ENCODE measurements around the gene IFI27L2. TPM values are rescaled to one million over a fixed set of nuclear protein-coding genes. Genes with fewer than 3 reads are reported as not detected.

IFI27L2 gene
- total RNA-seq, 1 donor from 2014 or later, result 14.1 TPM

DNA sequence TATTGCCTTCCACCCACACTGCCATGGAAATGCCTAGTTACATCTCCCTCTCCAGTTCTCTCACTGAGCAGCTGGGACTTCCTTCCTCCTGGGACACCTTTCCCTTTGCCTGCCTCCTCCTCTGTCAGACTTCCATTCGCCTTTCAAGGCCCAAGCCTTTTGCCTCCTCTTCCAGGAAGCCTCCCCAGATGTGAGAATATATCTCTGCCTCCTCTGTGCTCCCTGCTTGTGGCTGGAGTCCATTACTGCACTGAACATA, 3.1 kb downstream of the IFI27L2 start:
- Histone ChIP-seq H3K4me3 (ENCODE audit: low read length in 3 of 3) (no peak overlapping the region), H3K9me3 (ENCODE audit: control insufficient read depth in 3 of 3, low read length in 3 of 3) (no peaks in the 10 kb centered on the region), H3K27ac (ENCODE audit: low read depth, low read length) (no peak overlapping the region), H3K4me1 (ENCODE audit: control insufficient read depth in 3 of 3, insufficient read depth in 3 of 3, low read length in 3 of 3) (peaks cover 0 to 14% (median 8%) of the 10 kb centered on the region in 3 donors), H3K27me3 (ENCODE audit: control insufficient read depth in 3 of 3, insufficient read depth in 3 of 3, low read length in 3 of 3) (peaks cover 0 to 8% (median 0%) of the 10 kb centered on the region in 3 donors), H3K36me3 (ENCODE audit: control insufficient read depth in 3 of 3, insufficient read depth in 3 of 3, low read length in 3 of 3) (no peaks in the 10 kb centered on the region), H3K9ac (ENCODE audit: low read depth in 1 of 3, low read length in 3 of 3) (no peak overlapping the region)

DNA sequence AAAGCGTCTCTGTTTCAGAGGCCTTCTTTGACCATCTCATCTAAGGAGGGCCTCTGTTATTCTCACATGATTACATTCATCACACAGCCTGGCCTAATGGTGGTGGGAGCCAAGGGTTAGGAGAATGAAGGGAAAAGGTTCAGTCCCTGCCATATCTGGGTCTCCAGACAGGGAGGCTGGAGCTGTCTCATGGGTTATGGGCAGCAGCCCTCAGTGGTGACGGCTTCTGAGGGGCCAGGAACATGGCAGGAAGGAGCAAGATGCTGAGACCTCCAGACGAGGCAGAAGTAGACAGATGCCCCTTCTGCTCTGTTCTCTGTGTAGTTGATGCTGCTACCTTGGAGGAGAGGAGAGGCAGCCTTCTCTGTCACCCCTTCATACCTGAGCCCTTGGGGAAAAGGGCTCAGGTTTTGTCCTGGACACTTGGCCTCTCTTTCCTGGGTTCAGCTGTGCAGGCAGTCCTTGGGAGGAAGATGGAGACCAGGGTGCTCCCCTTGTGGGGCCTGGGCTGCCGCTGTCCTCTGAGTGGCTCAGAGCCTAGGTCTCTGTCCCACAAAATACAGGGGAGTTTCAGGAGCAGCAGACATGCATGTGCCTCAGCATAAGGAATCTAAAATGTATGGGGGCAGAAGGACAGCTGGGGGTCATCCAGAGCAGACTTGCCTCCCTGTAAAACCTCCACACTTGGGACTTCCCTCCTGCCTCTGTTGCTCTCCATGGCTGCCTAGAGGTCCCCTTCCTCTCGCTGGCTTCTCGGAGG, 3.6 kb downstream of the IFI27L2 start:
- H3K27ac ChIP-seq (ENCODE audit: low read depth, low read length), result no peak overlapping the region
- H3K9ac ChIP-seq (ENCODE audit: low read depth in 1 of 3, low read length in 3 of 3), result no peak overlapping the region
- no peak overlapping the region for H3K4me3 ChIP-seq (ENCODE audit: low read length in 3 of 3)
- peaks cover 0 to 14% (median 8%) of the 10 kb centered on the region in 3 donors for H3K4me1 ChIP-seq (ENCODE audit: control insufficient read depth in 3 of 3, insufficient read depth in 3 of 3, low read length in 3 of 3)
- H3K9me3 ChIP-seq (ENCODE audit: control insufficient read depth in 3 of 3, low read length in 3 of 3), result peaks cover 0 to 2% (median 0%) of the 10 kb centered on the region in 3 donors
- peaks cover 0 to 8% (median 0%) of the 10 kb centered on the region in 3 donors for H3K27me3 ChIP-seq (ENCODE audit: control insufficient read depth in 3 of 3, insufficient read depth in 3 of 3, low read length in 3 of 3)
- H3K36me3 ChIP-seq (ENCODE audit: control insufficient read depth in 3 of 3, insufficient read depth in 3 of 3, low read length in 3 of 3), result no peaks in the 10 kb centered on the region

DNA sequence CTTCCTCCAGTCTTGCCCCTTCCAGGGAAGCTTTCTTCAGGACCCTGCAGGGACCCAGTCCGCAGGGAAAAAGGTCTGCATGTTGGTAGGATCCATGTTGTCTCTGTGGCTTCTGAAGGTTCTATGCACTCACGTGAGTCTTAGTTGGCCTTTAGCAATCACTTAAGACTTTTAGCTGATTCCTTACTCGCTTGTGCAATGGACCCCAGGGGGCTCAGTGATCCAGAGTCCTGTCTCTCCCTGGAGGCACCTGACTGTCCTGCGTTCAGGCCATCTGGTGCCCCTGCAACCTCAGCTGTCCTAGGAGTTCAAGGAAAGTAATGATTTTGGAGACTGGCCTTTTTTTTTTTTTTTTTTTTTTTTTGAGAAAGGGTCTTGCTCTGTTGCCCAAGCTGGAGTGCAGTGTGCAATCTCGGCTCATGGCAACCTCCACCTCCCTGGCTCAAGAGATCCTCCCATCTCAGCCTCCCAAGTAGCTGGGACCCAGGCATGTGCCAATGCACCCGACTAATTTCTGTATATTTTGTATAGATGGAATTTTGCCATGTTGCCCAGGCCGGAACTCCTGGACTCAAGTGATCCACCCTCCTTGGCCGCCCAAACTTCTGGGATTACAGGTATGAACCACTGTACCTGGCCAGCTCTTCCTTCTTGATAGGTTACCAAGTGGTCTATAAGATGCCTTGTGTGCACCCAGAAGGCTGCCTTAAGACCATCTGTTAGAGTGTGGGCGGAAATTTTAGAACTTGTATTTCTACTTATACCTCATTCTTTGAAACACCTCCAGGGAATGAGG, 4.6 kb downstream of the IFI27L2 start:
- H3K27ac ChIP-seq (ENCODE audit: low read depth, low read length), result no peak overlapping the region
- H3K36me3 ChIP-seq (ENCODE audit: control insufficient read depth in 3 of 3, insufficient read depth in 3 of 3, low read length in 3 of 3), result no peaks in the 10 kb centered on the region
- peaks cover 0 to 5% (median 0%) of the 10 kb centered on the region in 3 donors for H3K27me3 ChIP-seq (ENCODE audit: control insufficient read depth in 3 of 3, insufficient read depth in 3 of 3, low read length in 3 of 3)
- peaks cover 0 to 8% (median 0%) of the 10 kb centered on the region in 3 donors for H3K9me3 ChIP-seq (ENCODE audit: control insufficient read depth in 3 of 3, low read length in 3 of 3)
- H3K4me3 ChIP-seq (ENCODE audit: low read length in 3 of 3), result no peak overlapping the region
- peaks cover 0 to 8% (median 6%) of the 10 kb centered on the region in 3 donors for H3K4me1 ChIP-seq (ENCODE audit: control insufficient read depth in 3 of 3, insufficient read depth in 3 of 3, low read length in 3 of 3)
- no peak overlapping the region for H3K9ac ChIP-seq (ENCODE audit: low read depth in 1 of 3, low read length in 3 of 3)

GRCh38 chr14:94123868-94124267, 5.5 kb downstream of the IFI27L2 start:
- Histone ChIP-seq H3K27me3 (ENCODE audit: control insufficient read depth in 3 of 3, insufficient read depth in 3 of 3, low read length in 3 of 3) (peaks cover 0 to 5% (median 0%) of the 10 kb centered on the region in 3 donors), H3K9ac (ENCODE audit: low read depth in 1 of 3, low read length in 3 of 3) (no peak overlapping the region), H3K9me3 (ENCODE audit: control insufficient read depth in 3 of 3, low read length in 3 of 3) (peaks cover 6 to 15% (median 6%) of the 10 kb centered on the region in 3 donors), H3K27ac (ENCODE audit: low read depth, low read length) (no peak overlapping the region), H3K4me3 (ENCODE audit: low read length in 3 of 3) (no peak overlapping the region), H3K4me1 (ENCODE audit: control insufficient read depth in 3 of 3, insufficient read depth in 3 of 3, low read length in 3 of 3) (peaks cover 0 to 5% (median 2%) of the 10 kb centered on the region in 3 donors), H3K36me3 (ENCODE audit: control insufficient read depth in 3 of 3, insufficient read depth in 3 of 3, low read length in 3 of 3) (no peaks in the 10 kb centered on the region)

DNA sequence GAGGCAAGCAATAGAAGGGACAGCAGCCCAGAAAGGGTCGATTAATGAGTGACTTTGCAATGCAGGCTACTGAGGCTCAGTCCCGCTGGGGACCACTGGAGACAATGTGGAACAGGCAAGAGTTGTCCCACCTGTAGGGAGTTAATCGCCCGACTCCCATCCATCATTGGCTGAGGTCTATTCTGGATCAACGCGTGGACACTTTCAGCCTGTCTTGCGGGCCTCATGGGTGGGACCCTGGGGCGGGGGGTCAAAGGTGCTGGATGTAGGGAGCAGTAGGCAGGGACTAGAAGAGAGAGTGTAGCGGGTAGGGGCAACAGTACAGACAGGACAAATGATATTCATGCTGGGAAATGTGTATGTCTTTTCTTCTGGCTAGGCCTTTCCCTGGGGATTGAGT, 6.1 kb downstream of the IFI27L2 start:
- Histone ChIP-seq H3K36me3 (ENCODE audit: control insufficient read depth in 3 of 3, insufficient read depth in 3 of 3, low read length in 3 of 3) (no peaks in the 10 kb centered on the region), H3K27ac (ENCODE audit: low read depth, low read length) (no peak overlapping the region), H3K9ac (ENCODE audit: low read depth in 1 of 3, low read length in 3 of 3) (no peak overlapping the region), H3K27me3 (ENCODE audit: control insufficient read depth in 3 of 3, insufficient read depth in 3 of 3, low read length in 3 of 3) (peaks cover 0 to 2% (median 0%) of the 10 kb centered on the region in 3 donors), H3K9me3 (ENCODE audit: control insufficient read depth in 3 of 3, low read length in 3 of 3) (peaks cover 6 to 15% (median 6%) of the 10 kb centered on the region in 3 donors), H3K4me1 (ENCODE audit: control insufficient read depth in 3 of 3, insufficient read depth in 3 of 3, low read length in 3 of 3) (peaks cover 0 to 1% (median 0%) of the 10 kb centered on the region in 3 donors), H3K4me3 (ENCODE audit: low read length in 3 of 3) (no peak overlapping the region)

DNA sequence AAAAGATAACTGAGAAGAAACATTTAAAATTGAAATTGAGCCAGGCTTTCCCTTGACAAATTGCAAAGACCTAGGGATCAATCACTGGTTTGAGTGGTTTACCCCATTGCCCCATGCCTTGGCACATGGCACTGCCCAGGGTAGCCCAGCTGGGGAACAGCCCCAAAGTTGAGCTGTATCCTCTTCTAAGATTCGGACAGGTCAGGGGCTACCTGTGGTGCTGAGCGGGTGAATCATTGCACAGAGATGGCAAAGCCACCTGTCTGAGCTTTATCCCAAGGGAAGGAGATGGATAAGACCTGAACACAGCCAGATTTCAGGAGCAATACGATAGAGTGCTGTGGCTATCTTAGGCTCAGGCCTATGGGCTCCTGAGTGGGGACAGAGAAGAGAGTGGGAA, 7.0 kb downstream of the IFI27L2 start:
- no peak overlapping the region for H3K9ac ChIP-seq (ENCODE audit: low read depth in 1 of 3, low read length in 3 of 3)
- no peak overlapping the region for H3K27ac ChIP-seq (ENCODE audit: low read depth, low read length)
- H3K27me3 ChIP-seq (ENCODE audit: control insufficient read depth in 3 of 3, insufficient read depth in 3 of 3, low read length in 3 of 3), result no peaks in the 10 kb centered on the region
- H3K4me3 ChIP-seq (ENCODE audit: low read length in 3 of 3), result no peak overlapping the region
- H3K4me1 ChIP-seq (ENCODE audit: control insufficient read depth in 3 of 3, insufficient read depth in 3 of 3, low read length in 3 of 3), result no peaks in the 10 kb centered on the region
- H3K36me3 ChIP-seq (ENCODE audit: control insufficient read depth in 3 of 3, insufficient read depth in 3 of 3, low read length in 3 of 3), result no peaks in the 10 kb centered on the region
- H3K9me3 ChIP-seq (ENCODE audit: control insufficient read depth in 3 of 3, low read length in 3 of 3), result peaks cover 6 to 15% (median 6%) of the 10 kb centered on the region in 3 donors

GRCh38 chr14:94121485-94121884, 7.9 kb downstream of the IFI27L2 start:
- H3K4me1 ChIP-seq (ENCODE audit: control insufficient read depth in 3 of 3, insufficient read depth in 3 of 3, low read length in 3 of 3), result no peaks in the 10 kb centered on the region
- no peak overlapping the region for H3K27ac ChIP-seq (ENCODE audit: low read depth, low read length)
- no peaks in the 10 kb centered on the region for H3K36me3 ChIP-seq (ENCODE audit: control insufficient read depth in 3 of 3, insufficient read depth in 3 of 3, low read length in 3 of 3)
- peaks cover 6 to 15% (median 6%) of the 10 kb centered on the region in 3 donors for H3K9me3 ChIP-seq (ENCODE audit: control insufficient read depth in 3 of 3, low read length in 3 of 3)
- no peak overlapping the region for H3K4me3 ChIP-seq (ENCODE audit: low read length in 3 of 3)
- no peaks in the 10 kb centered on the region for H3K27me3 ChIP-seq (ENCODE audit: control insufficient read depth in 3 of 3, insufficient read depth in 3 of 3, low read length in 3 of 3)
- H3K9ac ChIP-seq (ENCODE audit: low read depth in 1 of 3, low read length in 3 of 3), result no peak overlapping the region

DNA sequence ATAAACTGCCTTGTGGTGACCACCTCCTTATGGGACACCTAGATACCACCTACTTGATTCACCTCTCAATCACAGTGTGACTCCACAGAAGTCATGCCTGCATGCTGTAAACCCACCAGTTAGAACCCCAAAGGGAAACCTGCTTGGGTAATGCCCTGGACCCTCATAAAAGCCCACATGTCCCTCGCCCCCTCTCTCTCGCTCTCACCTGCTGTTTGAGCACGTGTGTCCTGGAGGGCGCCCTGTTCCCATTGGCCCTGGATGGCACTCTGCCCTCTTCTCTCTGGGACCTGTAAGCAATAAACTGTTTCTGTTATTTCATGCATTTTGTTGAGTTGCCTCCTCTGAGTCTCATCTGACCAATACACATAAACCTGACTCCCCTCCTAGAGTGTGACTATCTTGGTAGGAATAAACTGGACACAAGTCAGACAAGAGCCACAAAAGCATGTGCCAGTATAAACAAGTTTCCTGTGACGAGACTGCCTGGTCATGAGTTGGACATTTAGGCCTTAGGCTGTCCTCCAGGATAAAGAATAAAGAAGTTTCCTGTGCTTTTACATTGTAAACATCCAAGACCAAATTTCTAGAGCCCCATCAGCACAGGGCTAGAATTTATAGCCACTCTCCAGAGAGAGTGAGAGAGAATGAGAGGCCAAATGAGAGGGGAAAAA, 8.6 kb downstream of the IFI27L2 start:
- Histone ChIP-seq H3K36me3 (ENCODE audit: control insufficient read depth in 3 of 3, insufficient read depth in 3 of 3, low read length in 3 of 3) (no peaks in the 10 kb centered on the region), H3K27ac (ENCODE audit: low read depth, low read length) (no peak overlapping the region), H3K9ac (ENCODE audit: low read depth in 1 of 3, low read length in 3 of 3) (no peak overlapping the region)

GRCh38 chr14:94119071-94119470, 10.3 kb downstream of the IFI27L2 start:
- H3K4me3 ChIP-seq (ENCODE audit: low read length in 3 of 3), result no peak overlapping the region
- peaks cover 6 to 15% (median 6%) of the 10 kb centered on the region in 3 donors for H3K9me3 ChIP-seq (ENCODE audit: control insufficient read depth in 3 of 3, low read length in 3 of 3)
- peaks cover 9 to 10% (median 9%) of the 10 kb centered on the region in 3 donors for H3K4me1 ChIP-seq (ENCODE audit: control insufficient read depth in 3 of 3, insufficient read depth in 3 of 3, low read length in 3 of 3)
- H3K36me3 ChIP-seq (ENCODE audit: control insufficient read depth in 3 of 3, insufficient read depth in 3 of 3, low read length in 3 of 3), result no peaks in the 10 kb centered on the region
- H3K9ac ChIP-seq (ENCODE audit: low read depth in 1 of 3, low read length in 3 of 3), result no peak overlapping the region
- H3K27ac ChIP-seq (ENCODE audit: low read depth, low read length), result no peak overlapping the region
- peaks cover 0 to 8% (median 0%) of the 10 kb centered on the region in 3 donors for H3K27me3 ChIP-seq (ENCODE audit: control insufficient read depth in 3 of 3, insufficient read depth in 3 of 3, low read length in 3 of 3)

More for the DNA sequence above, 8.6 kb downstream of the IFI27L2 start:
- Histone ChIP-seq H3K4me3 (ENCODE audit: low read length in 3 of 3) (no peak overlapping the region), H3K9me3 (ENCODE audit: control insufficient read depth in 3 of 3, low read length in 3 of 3) (peaks cover 6 to 15% (median 6%) of the 10 kb centered on the region in 3 donors), H3K27me3 (ENCODE audit: control insufficient read depth in 3 of 3, insufficient read depth in 3 of 3, low read length in 3 of 3) (peaks cover 0 to 4% (median 0%) of the 10 kb centered on the region in 3 donors), H3K4me1 (ENCODE audit: control insufficient read depth in 3 of 3, insufficient read depth in 3 of 3, low read length in 3 of 3) (no peaks in the 10 kb centered on the region)
